Measurements from ENCODE around the gene ZNF253.

GRCh38 chr19:19871932-19872331 lies 6.2 kb downstream of the ZNF253 start:
- TF ChIP-seq CTCF (IDR thresholded peaks at IDR 0.05): no peak
- TF ChIP-seq EP300 (IDR thresholded peaks at IDR 0.05): no peak
- no peak for TF ChIP-seq POLR2A (IDR thresholded peaks at IDR 0.05)

All from upper lobe of left lung (tissue), 4 donors.